ENCODE measurements around the gene TMEM39A.

The TMEM39A gene

GRCh38 chr3:119427669-119428068, 35.7 kb downstream of the TMEM39A start:
- Mint-ChIP-seq H3K27ac (no peak overlapping the region), H3K4me1 (ENCODE audit: low read depth) (no peaks in the 10 kb centered on the region), H3K4me3 (no peak overlapping the region), H3K36me3 (peaks cover 41% of the 10 kb centered on the region), H3K9me3 (ENCODE audit: low read depth) (peaks cover 32% of the 10 kb centered on the region), H3K27me3 (no peaks in the 10 kb centered on the region)

GRCh38 chr3:119420196-119420595, 43.2 kb downstream of the TMEM39A start:
- Mint-ChIP-seq H3K9me3 (ENCODE audit: low read depth) (no peaks in the 10 kb centered on the region), H3K27ac (no peak overlapping the region), H3K4me3 (no peak overlapping the region), H3K4me1 (ENCODE audit: low read depth) (peaks cover 2% of the 10 kb centered on the region), H3K36me3 (no peaks in the 10 kb centered on the region), H3K27me3 (no peaks in the 10 kb centered on the region)

GRCh38 chr3:119418641-119419040, 44.8 kb downstream of the TMEM39A start:
- Mint-ChIP-seq H3K27ac (no peak overlapping the region), H3K4me3 (no peak overlapping the region), H3K36me3 (no peaks in the 10 kb centered on the region), H3K9me3 (ENCODE audit: low read depth) (no peaks in the 10 kb centered on the region), H3K4me1 (ENCODE audit: low read depth) (peaks cover 2% of the 10 kb centered on the region), H3K27me3 (no peaks in the 10 kb centered on the region)

- no peak overlapping the region for H3K27ac Mint-ChIP-seq
- H3K4me3 Mint-ChIP-seq = no peak overlapping the region
- H3K36me3 Mint-ChIP-seq = no peaks in the 10 kb centered on the region
- no peaks in the 10 kb centered on the region for H3K27me3 Mint-ChIP-seq
- no peaks in the 10 kb centered on the region for H3K9me3 Mint-ChIP-seq (ENCODE audit: low read depth)
- H3K4me1 Mint-ChIP-seq (ENCODE audit: low read depth) = peaks cover 2% of the 10 kb centered on the region
Measured at GRCh38 chr3:119417771-119418512, 45.5 kb downstream of the TMEM39A start.

- Mint-ChIP-seq H3K4me1 (ENCODE audit: low read depth) (no peaks in the 10 kb centered on the region), H3K27me3 (no peaks in the 10 kb centered on the region), H3K36me3 (no peaks in the 10 kb centered on the region), H3K27ac (no peak overlapping the region), H3K4me3 (no peak overlapping the region), H3K9me3 (ENCODE audit: low read depth) (no peaks in the 10 kb centered on the region)
Measured at GRCh38 chr3:119416873-119417272, 46.5 kb downstream of the TMEM39A start.

- Mint-ChIP-seq H3K9me3 (ENCODE audit: low read depth) (no peaks in the 10 kb centered on the region), H3K27me3 (no peaks in the 10 kb centered on the region), H3K36me3 (peaks cover 19% of the 10 kb centered on the region), H3K4me1 (ENCODE audit: low read depth) (no peaks in the 10 kb centered on the region), H3K4me3 (no peak overlapping the region), H3K27ac (no peak overlapping the region)
Measured at GRCh38 chr3:119413603-119414280, 49.7 kb downstream of the TMEM39A start.

- H3K27ac Mint-ChIP-seq = no peak overlapping the region
- no peaks in the 10 kb centered on the region for H3K4me1 Mint-ChIP-seq (ENCODE audit: low read depth)
- H3K27me3 Mint-ChIP-seq = no peaks in the 10 kb centered on the region
- peaks cover 26% of the 10 kb centered on the region for H3K36me3 Mint-ChIP-seq
- no peak overlapping the region for H3K4me3 Mint-ChIP-seq
- no peaks in the 10 kb centered on the region for H3K9me3 Mint-ChIP-seq (ENCODE audit: low read depth)
Measured at GRCh38 chr3:119409844-119410243, 53.6 kb downstream of the TMEM39A start.

GRCh38 chr3:119408243-119408950, 55.0 kb downstream of the TMEM39A start:
- H3K9me3 Mint-ChIP-seq (ENCODE audit: low read depth) = no peaks in the 10 kb centered on the region
- H3K4me1 Mint-ChIP-seq (ENCODE audit: low read depth) = no peaks in the 10 kb centered on the region
- peaks cover 30% of the 10 kb centered on the region for H3K36me3 Mint-ChIP-seq
- H3K27ac Mint-ChIP-seq = no peak overlapping the region
- H3K4me3 Mint-ChIP-seq = no peak overlapping the region
- H3K27me3 Mint-ChIP-seq = no peaks in the 10 kb centered on the region

- Mint-ChIP-seq H3K9me3 (ENCODE audit: low read depth) (no peaks in the 10 kb centered on the region), H3K27ac (no peak overlapping the region), H3K4me3 (no peak overlapping the region), H3K36me3 (peaks cover 29% of the 10 kb centered on the region), H3K27me3 (no peaks in the 10 kb centered on the region), H3K4me1 (ENCODE audit: low read depth) (peaks cover 2% of the 10 kb centered on the region)
Measured at GRCh38 chr3:119405315-119405714, 58.1 kb downstream of the TMEM39A start.

- no peaks in the 10 kb centered on the region for H3K9me3 Mint-ChIP-seq (ENCODE audit: low read depth)
- peaks cover 2% of the 10 kb centered on the region for H3K4me1 Mint-ChIP-seq (ENCODE audit: low read depth)
- H3K27ac Mint-ChIP-seq = no peak overlapping the region
- no peaks in the 10 kb centered on the region for H3K27me3 Mint-ChIP-seq
- no peak overlapping the region for H3K4me3 Mint-ChIP-seq
- peaks cover 21% of the 10 kb centered on the region for H3K36me3 Mint-ChIP-seq
Measured at GRCh38 chr3:119403201-119403600, 60.2 kb downstream of the TMEM39A start.

- no peak overlapping the region for H3K4me3 Mint-ChIP-seq
- peaks cover 2% of the 10 kb centered on the region for H3K4me1 Mint-ChIP-seq (ENCODE audit: low read depth)
- H3K9me3 Mint-ChIP-seq (ENCODE audit: low read depth) = no peaks in the 10 kb centered on the region
- peaks cover 21% of the 10 kb centered on the region for H3K36me3 Mint-ChIP-seq
- no peaks in the 10 kb centered on the region for H3K27me3 Mint-ChIP-seq
- H3K27ac Mint-ChIP-seq = no peak overlapping the region
Measured at GRCh38 chr3:119402791-119403190, 60.6 kb downstream of the TMEM39A start.

- no peak overlapping the region for H3K27ac Mint-ChIP-seq
- peaks cover 21% of the 10 kb centered on the region for H3K36me3 Mint-ChIP-seq
- no peaks in the 10 kb centered on the region for H3K27me3 Mint-ChIP-seq
- H3K4me1 Mint-ChIP-seq (ENCODE audit: low read depth) = peaks cover 2% of the 10 kb centered on the region
- H3K4me3 Mint-ChIP-seq = no peak overlapping the region
- no peaks in the 10 kb centered on the region for H3K9me3 Mint-ChIP-seq (ENCODE audit: low read depth)
Measured at GRCh38 chr3:119401503-119402440, 61.6 kb downstream of the TMEM39A start.

- no peak overlapping the region for H3K4me3 Mint-ChIP-seq
- peaks cover 21% of the 10 kb centered on the region for H3K36me3 Mint-ChIP-seq
- peaks cover 2% of the 10 kb centered on the region for H3K4me1 Mint-ChIP-seq (ENCODE audit: low read depth)
- no peaks in the 10 kb centered on the region for H3K27me3 Mint-ChIP-seq
- no peaks in the 10 kb centered on the region for H3K9me3 Mint-ChIP-seq (ENCODE audit: low read depth)
- no peak overlapping the region for H3K27ac Mint-ChIP-seq
Measured at GRCh38 chr3:119401069-119401468, 62.3 kb downstream of the TMEM39A start.

GRCh38 chr3:119400466-119400865, 62.9 kb downstream of the TMEM39A start:
- Mint-ChIP-seq H3K4me3 (no peak overlapping the region), H3K27ac (no peak overlapping the region), H3K27me3 (no peaks in the 10 kb centered on the region)

More at GRCh38 chr3:119400466-119400865, 62.9 kb downstream of the TMEM39A start:
- peaks cover 2% of the 10 kb centered on the region for H3K4me1 Mint-ChIP-seq (ENCODE audit: low read depth)
- H3K36me3 Mint-ChIP-seq = peaks cover 17% of the 10 kb centered on the region
- H3K9me3 Mint-ChIP-seq (ENCODE audit: low read depth) = no peaks in the 10 kb centered on the region
